CD4-positive, alpha-beta T cell treated with Interleukin-10 for 1 hour (primary cell): ENCODE results near the gene MYO5B.
"Not testable (repeated sequence)": the region's sequence is repeated elsewhere in the genome, so short reads cannot be mapped to it uniquely, and the experiment has no call there.

ENCODE experiments used
- DNase-seq: peaks from one replicate; pipeline ENCODE4 v3.0.0-alpha.2; 2020

Gene MYO5B

GRCh38 chr18:49910019-49910418 lies 284.9 kb downstream of the MYO5B start:
- no peak for DNase-seq

GRCh38 chr18:49907346-49907929 lies 287.5 kb downstream of the MYO5B start:
- no peak for DNase-seq

GRCh38 chr18:49905771-49906170 lies 289.2 kb downstream of the MYO5B start:
- no peak for DNase-seq

- no peak for DNase-seq
Observed at GRCh38 chr18:49904871-49905555, 289.9 kb downstream of the MYO5B start.

GRCh38 chr18:49901862-49902340 lies 293.0 kb downstream of the MYO5B start:
- no peak for DNase-seq

GRCh38 chr18:49899657-49900330 lies 295.2 kb downstream of the MYO5B start:
- DNase-seq, result no peak

- peak; percentile 60 for DNase-seq
Observed at GRCh38 chr18:49898421-49898820, 296.5 kb downstream of the MYO5B start.

- DNase-seq, result no peak
Observed at GRCh38 chr18:49894517-49895226, 300.3 kb downstream of the MYO5B start.

- no peak for DNase-seq
Observed at GRCh38 chr18:49893036-49893435, 301.9 kb downstream of the MYO5B start.

GRCh38 chr18:49892148-49892924 lies 302.6 kb downstream of the MYO5B start:
- DNase-seq, result no peak

GRCh38 chr18:49890041-49890440 lies 304.9 kb downstream of the MYO5B start:
- no peak for DNase-seq

- not testable (repeated sequence) for DNase-seq
Observed at GRCh38 chr18:49889552-49889951, 305.4 kb downstream of the MYO5B start.

GRCh38 chr18:49886891-49887764 lies 307.8 kb downstream of the MYO5B start:
- DNase-seq, result no peak

GRCh38 chr18:49884959-49885358 lies 310.0 kb downstream of the MYO5B start:
- DNase-seq, result no peak

- DNase-seq, result no peak
Observed at GRCh38 chr18:49884465-49884864, 310.5 kb downstream of the MYO5B start.

- no peak for DNase-seq
Observed at GRCh38 chr18:49880661-49881060, 314.3 kb downstream of the MYO5B start.

- DNase-seq, result no peak
Observed at GRCh38 chr18:49879271-49879580, 315.7 kb downstream of the MYO5B start.

- no peak for DNase-seq
Observed at GRCh38 chr18:49878567-49879270, 316.2 kb downstream of the MYO5B start.

- DNase-seq, result no peak
Observed at GRCh38 chr18:49878015-49878414, 316.9 kb downstream of the MYO5B start.

- DNase-seq, result no peak
Observed at GRCh38 chr18:49876536-49876935, 318.4 kb downstream of the MYO5B start.

- no peak for DNase-seq
Observed at GRCh38 chr18:49875783-49876182, 319.2 kb downstream of the MYO5B start.
